ENCODE measurements around the gene PCNX4.

PCNX4 gene

GRCh38 chr14:60107477-60107876 lies 15.8 kb downstream of the PCNX4 start:
- H3K9ac ChIP-seq (ENCODE audit: low read depth, low read length, poor library complexity): no peak overlapping the region
- no peak overlapping the region for H3K27ac ChIP-seq (replicated peaks; ENCODE audit: low read length)
- WGBS, 2 donors (ENCODE audit: extremely low coverage in 2 of 2, insufficient read length in 2 of 2, insufficient replicate concordance in 1 of 2): no CpG with 5 or more reads among the region's 4 CpGs

GRCh38 chr14:60111732-60112131 lies 20.0 kb downstream of the PCNX4 start:
- H3K9me3 ChIP-seq (replicated peaks in 1 of 2; ENCODE audit: control insufficient read depth in 2 of 2, insufficient read depth in 1 of 2, low read depth in 1 of 2, low read length in 2 of 2): peaks cover 0 to 21% of the 10 kb centered on the region in 2 donors
- H3K4me1 ChIP-seq (ENCODE audit: control insufficient read depth in 2 of 2, insufficient read depth in 1 of 2, low read depth in 1 of 2, low read length in 2 of 2): no peaks in the 10 kb centered on the region
- no peak for DNase-seq (ENCODE audit: low spot score)
- no peak overlapping the region for H3K4me3 ChIP-seq (ENCODE audit: low read length in 2 of 2)
- H4K8ac ChIP-seq (ENCODE audit: low read depth, low read length): no peak overlapping the region
- H3K18ac ChIP-seq (ENCODE audit: low read length): no peak overlapping the region
- H4K91ac ChIP-seq (ENCODE audit: low read depth, low read length, poor library complexity): no peak overlapping the region
- H3K79me1 ChIP-seq (ENCODE audit: low read depth, low read length): no peaks in the 10 kb centered on the region
- no peak overlapping the region for H2AFZ ChIP-seq (ENCODE audit: low read length)
- H3K27me3 ChIP-seq (ENCODE audit: control insufficient read depth in 3 of 3, insufficient read depth in 3 of 3, low read depth in 1 of 3, low read length in 3 of 3): no peaks in the 10 kb centered on the region
- H3K4me2 ChIP-seq (ENCODE audit: insufficient read depth, low read length, poor library complexity, severe bottlenecking): no peak overlapping the region
- no peak overlapping the region for H2BK12ac ChIP-seq (ENCODE audit: low read length)
- no peak overlapping the region for H3K14ac ChIP-seq (ENCODE audit: low read length)
- H2AK5ac ChIP-seq (ENCODE audit: low read depth, low read length): no peak overlapping the region
- no peak overlapping the region for H3K23ac ChIP-seq (ENCODE audit: low read depth, low read length, poor library complexity)
- no peak overlapping the region for H3K9ac ChIP-seq (ENCODE audit: low read depth, low read length, poor library complexity)
- no peak overlapping the region for H3K4ac ChIP-seq (ENCODE audit: low read length)
- no CpG with 5 or more reads among the region's 2 CpGs for WGBS, 2 donors (ENCODE audit: extremely low coverage in 2 of 2, insufficient read length in 2 of 2, insufficient replicate concordance in 1 of 2)
- peaks cover 6 to 74% of the 10 kb centered on the region in 2 donors for H3K36me3 ChIP-seq (replicated peaks in 1 of 2; ENCODE audit: control insufficient read depth in 2 of 2, insufficient read depth in 2 of 2, low read length in 2 of 2)
- no peak overlapping the region for H3K27ac ChIP-seq (replicated peaks; ENCODE audit: low read length)
- no peak overlapping the region for H2BK5ac ChIP-seq (ENCODE audit: low read length)
- H2BK120ac ChIP-seq (ENCODE audit: low read depth, low read length): no peak overlapping the region
- no peak overlapping the region for H2BK15ac ChIP-seq (ENCODE audit: low read length)

More at GRCh38 chr14:60107477-60107876, 15.8 kb downstream of the PCNX4 start:
- H3K4me3 ChIP-seq (ENCODE audit: low read length in 2 of 2): no peak overlapping the region
- H2BK12ac ChIP-seq (ENCODE audit: low read length): no peak overlapping the region
- no peak overlapping the region for H3K4me2 ChIP-seq (ENCODE audit: insufficient read depth, low read length, poor library complexity, severe bottlenecking)
- H3K27me3 ChIP-seq (ENCODE audit: control insufficient read depth in 3 of 3, insufficient read depth in 3 of 3, low read depth in 1 of 3, low read length in 3 of 3): no peaks in the 10 kb centered on the region
- no peak overlapping the region for H3K23ac ChIP-seq (ENCODE audit: low read depth, low read length, poor library complexity)
- no peak overlapping the region for H2BK120ac ChIP-seq (ENCODE audit: low read depth, low read length)
- H3K14ac ChIP-seq (ENCODE audit: low read length): no peak overlapping the region
- no peak overlapping the region for H2AK5ac ChIP-seq (ENCODE audit: low read depth, low read length)
- H3K4ac ChIP-seq (ENCODE audit: low read length): no peak overlapping the region
- no peak overlapping the region for H4K8ac ChIP-seq (ENCODE audit: low read depth, low read length)
- H3K4me1 ChIP-seq (ENCODE audit: control insufficient read depth in 2 of 2, insufficient read depth in 1 of 2, low read depth in 1 of 2, low read length in 2 of 2): no peaks in the 10 kb centered on the region
- peaks cover 0 to 25% of the 10 kb centered on the region in 2 donors for H3K9me3 ChIP-seq (replicated peaks in 1 of 2; ENCODE audit: control insufficient read depth in 2 of 2, insufficient read depth in 1 of 2, low read depth in 1 of 2, low read length in 2 of 2)
- no peak overlapping the region for H3K18ac ChIP-seq (ENCODE audit: low read length)
- no peak overlapping the region for H2AFZ ChIP-seq (ENCODE audit: low read length)
- H4K91ac ChIP-seq (ENCODE audit: low read depth, low read length, poor library complexity): no peak overlapping the region
- H3K36me3 ChIP-seq (replicated peaks in 1 of 2; ENCODE audit: control insufficient read depth in 2 of 2, insufficient read depth in 2 of 2, low read length in 2 of 2): peaks cover 6 to 48% of the 10 kb centered on the region in 2 donors
- no peak overlapping the region for H2BK15ac ChIP-seq (ENCODE audit: low read length)
- no peak overlapping the region for H2BK5ac ChIP-seq (ENCODE audit: low read length)
- DNase-seq (ENCODE audit: low spot score): no peak
- no peaks in the 10 kb centered on the region for H3K79me1 ChIP-seq (ENCODE audit: low read depth, low read length)

- Histone ChIP-seq H2BK5ac (ENCODE audit: low read length) (no peak overlapping the region), H3K4me3 (ENCODE audit: low read length in 2 of 2) (no peak overlapping the region), H3K18ac (ENCODE audit: low read length) (no peak overlapping the region), H3K27ac (replicated peaks; ENCODE audit: low read length) (no peak overlapping the region), H3K36me3 (replicated peaks in 1 of 2; ENCODE audit: control insufficient read depth in 2 of 2, insufficient read depth in 2 of 2, low read length in 2 of 2) (peaks cover 4 to 79% of the 10 kb centered on the region in 2 donors), H2BK12ac (ENCODE audit: low read length) (no peak overlapping the region), H2BK15ac (ENCODE audit: low read length) (no peak overlapping the region), H3K14ac (ENCODE audit: low read length) (no peak overlapping the region), H3K9ac (ENCODE audit: low read depth, low read length, poor library complexity) (no peak overlapping the region), H2BK120ac (ENCODE audit: low read depth, low read length) (no peak overlapping the region), H3K79me1 (ENCODE audit: low read depth, low read length) (no peaks in the 10 kb centered on the region), H3K27me3 (ENCODE audit: control insufficient read depth in 3 of 3, insufficient read depth in 3 of 3, low read depth in 1 of 3, low read length in 3 of 3) (no peaks in the 10 kb centered on the region), H3K23ac (ENCODE audit: low read depth, low read length, poor library complexity) (no peak overlapping the region), H3K4me2 (ENCODE audit: insufficient read depth, low read length, poor library complexity, severe bottlenecking) (no peak overlapping the region), H3K4me1 (ENCODE audit: control insufficient read depth in 2 of 2, insufficient read depth in 1 of 2, low read depth in 1 of 2, low read length in 2 of 2) (no peaks in the 10 kb centered on the region), H2AFZ (ENCODE audit: low read length) (no peak overlapping the region), H2AK5ac (ENCODE audit: low read depth, low read length) (no peak overlapping the region), H3K4ac (ENCODE audit: low read length) (no peak overlapping the region), H3K9me3 (replicated peaks in 1 of 2; ENCODE audit: control insufficient read depth in 2 of 2, insufficient read depth in 1 of 2, low read depth in 1 of 2, low read length in 2 of 2) (peaks cover 0 to 7% of the 10 kb centered on the region in 2 donors), H4K8ac (ENCODE audit: low read depth, low read length) (no peak overlapping the region), H4K91ac (ENCODE audit: low read depth, low read length, poor library complexity) (no peak overlapping the region)
- DNase-seq (ENCODE audit: low spot score): no peak
- WGBS, 2 donors (ENCODE audit: extremely low coverage in 2 of 2, insufficient read length in 2 of 2, insufficient replicate concordance in 1 of 2): no CpG with 5 or more reads among the region's 1 CpG
Measured at GRCh38 chr14:60114881-60115280, 23.2 kb downstream of the PCNX4 start.

- Histone ChIP-seq H4K8ac (ENCODE audit: low read depth, low read length) (no peak overlapping the region), H3K4me1 (ENCODE audit: control insufficient read depth in 2 of 2, insufficient read depth in 1 of 2, low read depth in 1 of 2, low read length in 2 of 2) (no peaks in the 10 kb centered on the region), H3K18ac (ENCODE audit: low read length) (no peak overlapping the region), H3K23ac (ENCODE audit: low read depth, low read length, poor library complexity) (no peak overlapping the region), H2BK15ac (ENCODE audit: low read length) (no peak overlapping the region), H3K36me3 (replicated peaks in 1 of 2; ENCODE audit: control insufficient read depth in 2 of 2, insufficient read depth in 2 of 2, low read length in 2 of 2) (peaks cover 6 to 80% of the 10 kb centered on the region in 2 donors), H3K9me3 (replicated peaks in 1 of 2; ENCODE audit: control insufficient read depth in 2 of 2, insufficient read depth in 1 of 2, low read depth in 1 of 2, low read length in 2 of 2) (no peaks in the 10 kb centered on the region), H3K9ac (ENCODE audit: low read depth, low read length, poor library complexity) (no peak overlapping the region), H4K91ac (ENCODE audit: low read depth, low read length, poor library complexity) (no peak overlapping the region), H2BK5ac (ENCODE audit: low read length) (no peak overlapping the region), H3K27me3 (ENCODE audit: control insufficient read depth in 3 of 3, insufficient read depth in 3 of 3, low read depth in 1 of 3, low read length in 3 of 3) (no peaks in the 10 kb centered on the region), H2BK120ac (ENCODE audit: low read depth, low read length) (no peak overlapping the region), H3K4me3 (ENCODE audit: low read length in 2 of 2) (no peak overlapping the region), H3K79me1 (ENCODE audit: low read depth, low read length) (no peaks in the 10 kb centered on the region), H2AFZ (ENCODE audit: low read length) (no peak overlapping the region), H2AK5ac (ENCODE audit: low read depth, low read length) (no peak overlapping the region), H2BK12ac (ENCODE audit: low read length) (no peak overlapping the region), H3K27ac (replicated peaks; ENCODE audit: low read length) (no peak overlapping the region), H3K4me2 (ENCODE audit: insufficient read depth, low read length, poor library complexity, severe bottlenecking) (no peak overlapping the region), H3K14ac (ENCODE audit: low read length) (no peak overlapping the region), H3K4ac (ENCODE audit: low read length) (no peak overlapping the region)
- WGBS, 2 donors (ENCODE audit: extremely low coverage in 2 of 2, insufficient read length in 2 of 2, insufficient replicate concordance in 1 of 2): no CpG with 5 or more reads among the region's 4 CpGs
- DNase-seq (ENCODE audit: low spot score): no peak
Measured at GRCh38 chr14:60116181-60116580, 24.5 kb downstream of the PCNX4 start.

All from neuronal stem cell (in vitro differentiated cells).